CD4-positive, alpha-beta T cell treated with Interleukin-2 at 100 ng/mL for 4 hours (primary cell): ENCODE data around the gene PGP.
"Not testable (repeated sequence)": the region's sequence is repeated elsewhere in the genome, so short reads cannot be mapped to it uniquely, and the experiment has no call there.

Experiments used
- DNase-seq: peaks from one replicate; pipeline ENCODE4 v3.0.0-alpha.2; 2020; ENCODE audit warnings: low spot score

The PGP gene

DNA sequence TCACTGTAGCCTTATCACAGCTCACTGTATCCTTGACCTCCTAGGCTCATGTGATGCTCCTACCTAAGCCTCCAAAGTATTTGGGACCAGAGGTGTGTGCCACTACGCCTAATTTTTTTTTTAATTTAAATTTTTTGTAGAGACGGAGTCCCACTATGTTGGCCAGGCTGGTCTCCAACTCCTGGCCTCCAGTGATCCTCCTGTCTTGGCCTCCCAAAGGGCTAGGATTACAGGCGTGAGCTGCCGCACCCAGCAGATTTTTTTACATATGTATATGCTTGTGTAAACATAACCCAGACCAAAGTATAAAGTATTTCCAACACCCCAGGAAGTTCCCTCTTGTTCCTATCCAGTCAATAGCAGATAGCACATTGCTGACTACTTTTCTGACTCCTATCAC, 1.7 kb upstream of the PGP start:
- no peak for DNase-seq

DNA sequence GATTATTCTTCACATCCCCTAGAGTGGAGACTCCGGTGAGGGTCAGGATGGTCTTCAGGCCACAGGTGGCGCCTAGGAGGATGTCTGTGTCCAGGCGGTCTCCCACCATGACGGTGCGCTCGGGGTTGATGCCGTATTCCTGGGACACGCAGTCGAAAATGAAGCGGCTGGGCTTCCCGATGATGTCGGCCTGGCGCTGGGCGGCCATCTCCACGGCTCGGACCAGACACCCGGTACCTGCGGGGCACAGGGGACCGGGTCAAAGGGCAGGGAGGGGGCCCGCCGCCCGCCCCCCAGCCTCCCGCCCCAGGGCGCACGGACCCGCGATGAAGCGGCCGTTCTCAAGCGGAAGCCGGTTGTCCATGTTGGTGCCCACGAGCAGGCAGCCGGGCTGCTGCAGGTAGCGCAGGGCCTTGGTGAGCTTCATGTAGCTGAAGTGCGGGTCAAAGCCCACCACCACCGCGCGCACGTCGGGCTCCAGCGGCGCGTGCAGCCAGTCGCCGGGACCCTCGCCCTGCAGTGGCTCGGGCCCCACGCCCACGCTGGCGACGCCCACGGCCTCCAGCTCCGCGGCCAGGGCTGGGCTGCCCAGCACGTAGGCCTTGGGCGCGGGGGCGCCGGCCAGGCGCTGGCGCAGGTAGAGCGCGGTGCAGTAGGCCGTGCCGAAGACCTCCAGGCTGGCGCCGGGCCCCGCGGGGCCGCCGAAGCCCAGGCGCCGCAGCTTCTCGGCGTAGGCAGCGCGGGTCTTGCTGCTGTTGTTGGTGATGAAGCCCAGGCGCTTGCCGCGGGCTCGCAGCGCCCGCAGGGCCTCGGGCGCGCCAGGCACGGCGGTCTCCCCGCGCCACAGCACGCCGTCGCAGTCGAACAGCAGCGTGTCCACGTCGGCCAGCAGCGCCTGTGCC, 572 bp downstream of the PGP start:
- DNase-seq: no peak

DNA sequence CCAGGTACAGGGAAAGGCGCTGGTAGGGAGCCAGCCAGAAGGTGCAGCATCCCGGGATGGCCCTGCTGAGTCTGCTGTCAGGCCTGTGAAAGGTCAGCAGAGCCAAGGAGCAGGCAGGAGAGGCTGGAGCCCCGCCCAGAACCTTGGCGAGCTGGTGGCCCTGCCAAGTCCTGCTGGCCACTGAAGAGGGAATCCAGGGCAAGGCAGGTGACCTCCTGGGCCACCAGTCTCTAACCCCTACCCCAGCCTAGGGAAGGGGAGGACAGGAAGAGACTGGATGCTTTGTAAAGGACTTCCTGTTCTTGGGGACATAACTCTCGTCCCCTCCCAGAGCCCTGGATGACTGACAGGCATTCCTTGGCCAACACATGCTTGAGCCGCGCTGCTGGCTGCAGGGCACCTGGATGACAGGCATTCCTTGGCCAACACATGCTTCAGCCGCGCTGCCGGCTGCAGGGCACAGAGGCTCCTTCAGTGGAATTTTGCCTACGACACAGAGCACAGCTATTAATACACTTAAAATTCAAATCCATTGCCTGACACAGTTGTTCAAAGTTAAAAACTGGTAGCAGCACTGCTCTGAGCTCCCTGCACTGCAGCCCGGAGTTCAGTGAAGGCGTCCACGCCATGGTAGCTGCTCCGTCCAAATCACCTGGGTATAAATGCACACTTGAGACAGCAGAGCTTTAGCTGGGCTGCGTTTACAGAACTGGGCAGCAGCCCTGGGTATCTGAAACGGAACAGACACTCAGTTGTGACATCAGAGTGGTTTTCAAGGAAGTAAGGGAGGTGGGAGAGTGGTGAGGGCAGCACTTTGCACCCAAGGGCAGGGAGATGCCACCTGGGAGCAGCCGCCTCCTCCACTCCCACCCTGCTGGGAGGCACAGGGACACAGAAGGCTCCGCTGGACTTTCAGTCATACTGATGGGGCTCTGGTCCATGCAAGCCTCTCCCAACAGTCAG, 2.0 kb downstream of the PGP start:
- DNase-seq: no peak

DNA sequence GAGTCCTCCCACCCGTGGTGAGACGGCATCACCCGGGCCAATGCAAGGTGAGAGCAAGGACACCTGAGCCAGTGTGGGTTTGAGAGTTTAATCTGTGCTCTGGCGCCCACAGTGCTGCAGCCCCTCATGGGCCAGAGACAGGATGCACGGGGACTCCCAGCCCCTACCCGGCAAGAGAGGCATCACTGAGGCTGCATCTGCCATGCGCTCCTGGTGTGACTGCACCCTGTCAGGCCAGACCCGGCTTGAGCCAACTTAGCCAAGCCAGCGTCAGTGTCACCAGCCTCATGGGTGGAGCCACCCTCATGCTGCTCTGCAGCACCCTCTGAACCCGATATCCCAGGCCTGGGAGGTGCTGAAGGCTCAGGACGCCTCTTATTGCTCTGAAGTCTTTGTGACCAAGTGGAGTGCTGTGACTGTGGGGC, 2.7 kb downstream of the PGP start:
- DNase-seq: no peak

DNA sequence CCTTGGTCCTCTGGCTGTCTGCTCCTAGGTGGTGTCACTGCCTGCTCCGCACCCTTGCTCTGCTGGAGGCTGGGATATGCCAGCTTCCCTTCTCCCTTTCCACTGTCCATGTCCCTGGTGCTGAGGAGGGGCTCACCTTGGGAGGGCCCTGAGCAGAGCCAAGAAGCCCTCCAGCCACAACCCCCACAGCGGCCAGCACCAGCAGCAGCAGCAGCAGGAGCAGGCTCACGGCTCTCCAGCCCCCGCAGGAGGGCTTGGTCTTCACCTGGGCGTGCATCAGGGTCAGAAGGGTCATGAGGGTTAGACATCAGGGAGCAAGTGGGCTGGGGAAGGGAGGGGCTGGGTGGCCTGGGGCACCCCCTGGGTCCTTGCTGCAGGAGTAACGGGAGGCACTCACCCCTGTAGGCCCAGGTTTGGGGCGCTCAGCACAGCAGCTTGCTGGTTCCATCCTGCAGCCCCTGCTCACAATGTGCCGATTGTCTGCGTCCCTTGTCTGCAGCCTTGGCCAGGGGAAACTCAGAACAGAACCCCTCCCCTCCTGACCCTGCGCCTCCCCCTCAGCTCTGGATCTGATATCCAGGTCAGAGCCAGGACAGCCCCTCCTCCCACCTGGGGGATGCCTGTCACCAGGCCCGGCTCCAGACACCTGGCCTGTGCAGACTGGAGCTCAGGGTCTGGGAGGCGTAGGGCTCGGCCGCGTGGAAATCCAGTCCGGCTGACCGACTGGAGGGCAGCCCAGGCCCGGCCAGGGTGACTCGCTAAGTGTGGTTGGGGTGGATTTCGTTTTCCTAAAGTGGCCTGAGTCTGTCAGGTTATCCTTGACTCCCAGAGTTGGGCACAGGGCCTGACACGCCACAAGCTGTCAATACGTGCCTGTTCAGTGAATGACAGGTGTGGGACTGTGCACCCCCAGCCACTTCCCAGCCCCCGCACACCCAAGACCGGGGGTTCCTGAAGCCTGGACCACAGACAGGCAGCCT, 4.0 kb downstream of the PGP start, which contains the start of gene BRICD5:
Gene BRICD5 (minus strand): TSS at position 478 of the 980 bp plus-strand sequence. CDS start 30 bp downstream, at position 448.
- DNase-seq: no peak

DNA sequence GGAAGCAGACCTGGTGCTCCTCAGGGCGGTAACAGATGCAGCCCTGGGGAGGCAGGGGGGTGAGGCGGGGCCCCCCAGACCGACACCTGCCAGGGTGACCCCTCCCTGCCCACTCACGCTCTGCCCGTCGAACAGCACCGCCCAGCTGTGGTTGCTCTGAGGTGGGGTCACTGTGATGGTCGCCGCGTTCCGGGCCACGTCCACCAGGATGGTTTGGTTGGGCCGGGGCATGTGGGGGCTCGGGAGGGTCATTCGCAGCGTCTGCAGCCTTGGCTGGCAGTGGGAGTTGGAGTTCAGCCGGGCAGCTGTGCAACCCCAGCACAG, 4.7 kb downstream of the PGP start:
- DNase-seq: no peak

DNA sequence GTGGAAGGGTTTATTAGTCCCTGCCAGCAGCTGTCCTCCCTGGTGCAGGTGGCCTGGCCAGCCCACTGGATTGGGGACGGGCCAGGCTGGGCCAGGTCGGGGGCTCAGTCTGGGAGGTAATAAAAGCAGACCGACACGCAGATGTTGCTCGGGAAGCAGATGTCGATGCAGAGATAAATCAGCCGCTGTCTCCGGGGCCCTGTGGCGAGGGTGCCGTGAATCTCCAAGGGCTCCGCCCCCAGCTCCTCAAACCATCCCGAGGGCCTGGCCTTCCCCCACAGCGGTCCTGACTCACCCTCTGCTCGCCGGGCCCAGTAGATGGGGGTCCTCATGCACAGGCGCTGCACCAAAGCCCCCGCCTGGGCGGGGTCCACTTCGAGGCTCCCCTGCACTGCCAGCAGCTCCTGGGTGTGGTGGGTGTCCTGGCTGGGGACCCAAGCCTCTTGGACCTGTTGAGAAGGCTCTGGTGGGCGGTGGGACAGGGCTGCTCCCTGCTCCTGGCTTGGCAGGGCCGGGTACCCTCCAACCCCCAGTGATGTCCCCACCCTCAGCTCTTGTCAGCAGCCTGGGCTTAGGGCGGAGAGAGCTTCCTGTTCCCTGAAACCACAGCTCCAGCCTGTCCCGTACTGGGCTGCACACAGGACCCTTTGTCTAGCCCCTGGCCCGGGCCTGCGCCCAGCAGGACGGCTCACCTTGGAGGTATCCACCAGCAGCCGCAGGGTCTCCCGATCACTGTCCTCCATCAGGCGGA, 5.2 kb downstream of the PGP start:
- no peak for DNase-seq

DNA sequence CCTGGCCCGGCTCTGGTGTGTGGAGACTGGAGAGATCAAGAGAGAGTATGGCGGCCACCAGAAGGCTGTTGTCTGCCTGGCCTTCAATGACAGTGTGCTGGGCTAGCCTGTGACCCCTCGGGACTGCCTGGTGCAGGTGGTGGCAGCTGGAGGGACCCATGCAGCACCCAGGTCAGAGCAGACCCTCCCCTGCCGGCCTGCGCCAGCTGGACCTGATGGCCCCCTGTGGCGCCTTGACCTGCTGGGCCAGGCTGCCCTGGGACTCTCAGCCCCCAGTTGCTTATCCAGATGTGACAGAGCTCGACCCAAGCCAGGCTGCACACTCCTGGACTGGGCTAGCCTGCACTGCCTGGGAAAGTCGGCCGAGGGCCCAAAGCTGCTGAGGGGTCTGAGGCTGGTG, 5.9 kb downstream of the PGP start:
- DNase-seq: no peak

DNA sequence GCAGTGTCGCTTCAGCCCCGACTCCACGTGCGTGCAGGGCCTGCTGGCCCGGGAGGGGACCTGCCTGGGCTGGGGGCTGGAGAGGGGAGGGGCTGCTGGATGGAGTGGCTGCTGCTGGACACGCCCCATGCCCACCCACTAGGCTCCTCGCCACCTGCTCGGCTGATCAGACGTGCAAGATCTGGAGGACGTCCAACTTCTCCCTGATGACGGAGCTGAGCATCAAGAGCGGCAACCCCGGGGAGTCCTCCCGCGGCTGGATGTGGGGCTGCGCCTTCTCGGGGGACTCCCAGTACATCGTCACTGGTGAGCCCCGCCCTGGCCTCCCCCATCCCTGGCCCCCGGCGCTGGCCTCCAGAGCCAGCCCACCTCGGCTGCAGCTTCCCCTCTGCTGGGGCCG, 6.3 kb downstream of the PGP start:
- DNase-seq: no peak

DNA sequence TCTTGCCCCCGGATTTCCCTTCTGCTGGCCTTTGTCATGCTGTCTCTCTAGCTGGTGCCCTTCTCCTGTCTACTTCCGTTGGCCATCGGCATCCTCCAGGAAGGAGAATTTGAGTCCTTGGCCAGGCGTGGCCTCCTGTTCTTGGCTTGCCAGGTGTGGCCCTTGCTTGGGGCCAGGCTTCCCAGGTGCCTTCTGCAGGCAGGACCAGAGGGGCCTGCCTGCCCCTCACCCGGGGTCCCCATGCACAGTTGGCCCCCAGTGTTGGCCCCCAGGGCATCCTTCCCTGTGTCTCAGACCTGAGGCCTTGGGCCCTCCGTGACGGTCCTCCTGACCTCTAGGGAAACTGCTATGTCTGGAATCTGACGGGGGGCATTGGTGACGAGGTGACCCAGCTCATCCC, 6.8 kb downstream of the PGP start:
- DNase-seq: no peak

DNA sequence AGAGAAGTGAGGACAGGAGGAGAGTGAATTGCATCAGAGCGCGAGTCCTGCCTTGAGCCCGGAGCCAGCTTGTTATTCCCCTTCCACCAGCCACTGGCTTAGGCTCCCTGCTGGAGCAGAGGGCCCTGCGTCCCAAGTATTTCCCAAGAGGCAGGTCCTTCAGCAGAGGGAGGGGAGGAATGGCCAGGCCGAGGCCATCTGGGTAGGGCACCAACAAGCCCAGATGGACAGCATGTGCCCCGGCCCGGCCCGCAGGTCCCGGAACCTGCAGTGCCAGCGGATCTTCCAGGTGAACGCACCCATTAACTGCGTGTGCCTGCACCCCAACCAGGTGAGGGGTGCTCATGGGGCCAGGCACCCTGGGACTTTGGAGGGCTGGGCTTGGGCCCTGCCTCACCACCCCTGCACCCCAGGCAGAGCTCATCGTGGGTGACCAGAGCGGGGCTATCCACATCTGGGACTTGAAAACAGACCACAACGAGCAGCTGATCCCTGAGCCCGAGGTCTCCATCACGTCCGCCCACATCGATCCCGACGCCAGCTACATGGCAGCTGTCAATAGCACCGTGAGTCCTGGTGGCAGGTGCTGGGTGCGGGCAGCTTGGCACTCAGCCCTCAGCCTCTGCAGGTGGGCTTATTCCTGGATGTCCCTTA, 7.7 kb downstream of the PGP start:
- DNase-seq: no peak

DNA sequence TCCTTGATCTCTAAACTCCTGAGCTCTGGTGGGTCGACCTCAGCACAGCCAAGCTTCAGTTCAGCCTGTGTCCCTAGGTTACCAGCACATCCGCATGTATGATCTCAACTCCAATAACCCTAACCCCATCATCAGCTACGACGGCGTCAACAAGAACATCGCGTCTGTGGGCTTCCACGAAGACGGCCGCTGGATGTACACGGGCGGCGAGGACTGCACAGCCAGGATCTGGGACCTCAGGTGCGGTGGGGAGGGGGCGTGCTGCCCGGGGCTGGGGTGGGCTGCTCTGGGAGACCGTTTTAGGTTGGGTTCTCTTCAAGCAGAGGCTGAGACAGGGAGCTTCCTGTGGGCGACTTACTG, 8.2 kb downstream of the PGP start:
- no peak for DNase-seq

DNA sequence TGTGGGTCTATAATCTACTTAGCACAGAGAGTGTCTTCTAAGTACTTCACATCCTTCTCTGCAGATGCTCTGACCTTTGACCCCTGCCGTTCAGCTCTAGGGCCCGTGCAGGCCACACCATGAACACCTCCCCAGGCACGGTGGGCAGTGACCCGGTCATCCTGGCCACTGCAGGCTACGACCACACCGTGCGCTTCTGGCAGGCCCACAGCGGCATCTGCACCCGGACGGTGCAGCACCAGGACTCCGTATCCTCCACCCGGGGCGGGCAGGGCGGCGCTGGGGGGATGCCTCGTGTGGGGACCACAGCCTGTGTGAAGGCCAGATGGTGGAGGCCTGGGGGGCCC, 8.7 kb downstream of the PGP start:
- no peak for DNase-seq

DNA sequence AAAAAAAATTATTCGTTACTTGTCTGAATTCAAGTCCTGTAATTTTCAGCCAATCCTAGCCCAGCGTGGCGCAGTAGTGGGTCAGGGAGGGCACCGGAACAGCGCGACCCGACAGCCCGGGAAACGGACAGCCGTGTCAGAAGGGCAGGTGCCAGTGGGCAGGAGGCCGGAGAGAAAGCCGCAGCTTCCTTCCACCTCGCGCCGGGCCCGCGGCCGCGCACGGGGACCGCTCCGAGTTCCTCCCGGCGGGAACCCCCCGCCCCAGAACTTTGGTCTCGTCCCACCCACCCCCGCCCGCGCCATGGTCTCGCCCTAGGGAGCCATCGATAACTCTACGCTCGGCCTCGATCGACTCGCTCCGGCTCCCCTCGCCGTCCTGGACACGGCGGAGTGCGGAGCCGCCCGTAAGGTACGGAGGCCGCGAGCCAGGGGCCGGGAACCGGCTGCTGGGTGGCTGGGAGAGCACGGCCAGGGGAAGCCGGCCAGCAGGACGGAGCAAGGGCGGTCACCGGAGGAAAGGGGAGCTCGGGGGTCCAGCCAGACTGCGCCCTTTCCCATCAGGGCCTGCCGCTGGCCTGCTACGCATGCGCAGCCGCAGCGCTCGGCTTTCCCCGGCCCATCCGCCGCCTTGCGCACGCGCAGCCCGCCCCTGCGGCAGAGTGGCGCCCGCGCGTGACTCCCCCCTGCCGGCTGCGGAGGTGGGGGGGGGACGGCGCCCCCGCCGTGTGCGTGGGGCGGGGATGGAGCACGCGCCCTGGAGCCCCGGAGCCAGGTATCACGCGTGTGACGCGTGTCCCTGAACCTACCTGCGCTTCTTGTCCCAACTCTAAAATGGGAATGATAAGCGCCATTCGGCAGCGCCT, 9.3 kb downstream of the PGP start, which contains the start of gene MLST8:
Gene MLST8 (plus strand): TSS at position 351 of the 863 bp plus-strand sequence. CDS start 632 bp downstream, outside the sequence.
- DNase-seq: peak; percentile 91

DNA sequence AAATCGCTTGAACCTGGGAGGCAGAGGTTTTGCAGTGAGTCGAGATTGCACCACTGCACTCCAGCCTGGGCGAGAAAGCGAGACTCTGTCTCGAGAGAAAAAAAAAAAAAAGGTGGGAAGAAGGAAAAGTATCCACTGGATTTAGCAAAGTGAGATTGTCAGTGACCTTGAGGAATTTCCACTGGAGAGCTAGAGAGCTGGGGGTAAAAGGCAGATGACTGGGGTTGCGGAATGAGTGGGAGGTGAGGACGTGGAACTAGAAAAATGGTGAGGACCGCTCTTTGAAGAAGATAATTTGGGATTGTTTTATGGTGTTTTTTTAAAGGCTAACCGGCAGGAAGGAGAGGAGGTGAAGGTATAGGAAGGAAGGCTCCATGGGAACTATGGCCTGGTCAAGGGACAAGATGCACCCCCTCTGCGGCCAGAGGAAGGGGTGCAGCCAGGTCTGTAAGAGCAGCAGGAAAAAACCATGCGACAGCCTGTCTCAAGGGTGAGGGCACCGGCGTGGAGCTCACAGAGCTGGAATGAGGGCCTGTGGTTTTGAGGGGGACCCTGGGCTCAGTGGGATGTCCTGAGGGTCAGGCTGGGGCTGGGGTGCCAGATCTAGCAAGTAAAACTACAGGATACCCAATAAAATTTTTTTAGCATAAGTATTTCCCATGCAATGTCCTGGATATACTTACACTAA, 10.1 kb downstream of the PGP start:
- DNase-seq: no peak

DNA sequence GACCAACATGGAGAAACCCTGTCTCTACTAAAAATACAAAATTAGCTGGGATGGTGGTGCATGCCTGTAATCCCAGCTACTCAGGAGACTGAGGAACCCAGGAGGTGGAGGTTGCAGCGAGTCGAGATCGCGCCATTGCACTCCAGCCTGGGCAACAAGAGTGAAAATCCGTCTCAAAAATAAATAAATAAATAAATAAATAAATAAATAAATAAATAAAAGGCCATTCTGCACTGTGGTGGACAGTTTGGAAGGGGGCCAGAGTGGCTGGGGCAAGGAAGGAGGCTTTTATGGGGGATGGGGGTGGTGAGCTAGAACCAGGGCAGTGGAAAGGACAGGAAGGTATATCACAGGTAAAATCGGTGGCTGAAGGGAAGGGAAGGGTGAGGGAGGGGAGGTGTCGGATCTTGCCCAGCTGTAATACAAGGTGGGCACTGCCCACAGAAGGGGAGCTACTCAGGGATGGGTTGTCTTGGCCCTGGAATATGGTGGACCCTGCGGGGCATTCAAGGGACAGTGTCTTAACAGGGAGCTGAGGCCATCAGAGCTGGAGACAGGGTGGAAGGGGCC, 11.4 kb downstream of the PGP start:
- DNase-seq: not testable (repeated sequence)

DNA sequence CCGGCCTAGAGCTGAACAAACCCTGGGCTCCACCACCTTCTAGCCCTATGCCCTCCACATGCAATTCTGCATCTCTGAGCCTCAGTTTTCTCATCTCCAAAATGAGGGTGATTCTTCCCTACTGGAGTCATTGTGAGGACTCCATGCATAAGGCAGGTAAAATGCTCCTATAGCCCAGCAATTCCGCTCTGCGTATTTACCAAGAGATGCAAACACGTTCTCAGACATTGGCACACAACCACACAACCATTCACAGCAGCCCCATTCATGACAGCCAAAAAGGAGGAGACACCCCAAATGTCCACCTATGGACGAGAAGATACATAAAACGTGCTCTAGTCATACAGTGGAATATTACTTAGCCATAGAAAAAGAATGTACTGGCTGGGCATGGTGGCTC, 14.3 kb downstream of the PGP start:
- no peak for DNase-seq

DNA sequence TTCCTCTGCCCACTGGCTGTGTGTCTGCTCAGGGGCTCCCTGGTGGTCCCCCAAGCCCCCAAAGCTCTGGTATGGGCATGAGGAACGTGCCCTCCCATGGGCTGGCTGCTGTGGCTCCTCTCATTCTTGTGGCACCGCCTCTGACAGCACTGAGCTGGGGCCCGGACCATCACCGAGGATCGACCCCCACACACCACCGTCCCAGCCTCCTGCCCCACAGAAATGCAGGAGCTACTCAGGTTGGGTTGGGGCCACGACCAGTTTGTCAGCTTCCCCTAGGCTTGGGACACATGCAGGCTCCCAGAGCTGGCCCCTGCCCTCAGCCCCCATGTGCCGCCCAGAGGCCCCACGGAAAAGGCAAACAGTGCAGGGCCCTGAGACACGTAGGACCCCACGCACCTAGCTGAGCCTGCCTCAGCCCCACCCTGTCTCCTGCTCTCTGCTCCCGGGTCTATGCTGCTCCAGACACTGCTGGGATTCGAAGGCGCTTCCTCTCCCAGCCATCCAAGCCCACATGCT, 15.0 kb downstream of the PGP start:
- DNase-seq: no peak
